B cell (primary cell): ENCODE results near the gene HOXD12.

Source experiments
- EZH2 ChIP-seq: IDR thresholded peaks from 2 replicates; pipeline ENCODE4 v1.6.1; 2012; ENCODE audit warnings: borderline replicate concordance, low read depth, mild to moderate bottlenecking, moderate library complexity, low read length; ENCODE audit not compliant: insufficient read depth, poor library complexity, severe bottlenecking
- TF ChIP-seq, protein P1 (sequence below): fragments of 200-600 bp; IDR thresholded peaks from one replicate; pipeline ENCODE4 v1.8.0; 2022; ENCODE audit warnings: antibody characterized with exemption, mild to moderate bottlenecking

DNA sequence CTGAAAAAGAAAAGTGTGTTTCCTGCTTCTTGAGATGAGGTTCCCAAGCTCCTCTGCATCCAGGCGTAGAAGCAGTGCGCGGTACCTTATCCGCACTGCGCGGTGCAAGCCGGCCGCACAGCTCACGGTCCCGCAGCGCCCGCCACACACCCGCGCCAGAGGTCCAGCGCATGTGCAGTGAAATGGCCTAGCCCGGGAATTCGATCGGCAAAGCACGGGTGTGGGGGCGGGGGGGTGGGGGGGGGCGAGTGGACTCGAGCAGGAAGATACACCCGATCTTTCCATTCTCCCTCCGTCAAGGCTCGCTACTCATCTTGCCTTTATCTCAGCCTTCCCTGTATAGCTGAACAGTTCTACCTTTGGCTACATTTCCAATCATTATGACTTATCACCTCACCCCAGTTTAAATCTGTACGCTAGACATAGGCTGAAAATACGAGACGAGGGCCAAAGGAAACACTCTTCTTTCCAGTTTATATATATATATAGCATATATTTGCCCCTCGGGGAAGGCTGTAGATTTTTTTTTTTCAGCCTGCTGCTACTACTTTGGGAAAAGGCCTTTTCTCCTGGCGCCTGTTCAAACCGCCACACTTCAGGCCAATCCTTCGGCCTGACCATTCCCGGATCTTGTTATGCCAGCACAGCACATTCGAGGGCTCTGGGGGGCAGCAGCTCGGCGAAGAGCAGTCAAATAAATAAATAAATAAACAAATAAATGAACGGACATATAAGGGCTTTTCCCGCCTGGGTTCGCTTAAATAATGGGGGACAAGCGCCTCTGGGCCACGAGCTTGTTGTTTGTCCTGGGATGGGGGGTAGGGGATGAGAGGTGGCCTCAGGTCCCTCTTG, 40.3 kb downstream of the HOXD12 start:
- TF ChIP-seq, protein P1, sequence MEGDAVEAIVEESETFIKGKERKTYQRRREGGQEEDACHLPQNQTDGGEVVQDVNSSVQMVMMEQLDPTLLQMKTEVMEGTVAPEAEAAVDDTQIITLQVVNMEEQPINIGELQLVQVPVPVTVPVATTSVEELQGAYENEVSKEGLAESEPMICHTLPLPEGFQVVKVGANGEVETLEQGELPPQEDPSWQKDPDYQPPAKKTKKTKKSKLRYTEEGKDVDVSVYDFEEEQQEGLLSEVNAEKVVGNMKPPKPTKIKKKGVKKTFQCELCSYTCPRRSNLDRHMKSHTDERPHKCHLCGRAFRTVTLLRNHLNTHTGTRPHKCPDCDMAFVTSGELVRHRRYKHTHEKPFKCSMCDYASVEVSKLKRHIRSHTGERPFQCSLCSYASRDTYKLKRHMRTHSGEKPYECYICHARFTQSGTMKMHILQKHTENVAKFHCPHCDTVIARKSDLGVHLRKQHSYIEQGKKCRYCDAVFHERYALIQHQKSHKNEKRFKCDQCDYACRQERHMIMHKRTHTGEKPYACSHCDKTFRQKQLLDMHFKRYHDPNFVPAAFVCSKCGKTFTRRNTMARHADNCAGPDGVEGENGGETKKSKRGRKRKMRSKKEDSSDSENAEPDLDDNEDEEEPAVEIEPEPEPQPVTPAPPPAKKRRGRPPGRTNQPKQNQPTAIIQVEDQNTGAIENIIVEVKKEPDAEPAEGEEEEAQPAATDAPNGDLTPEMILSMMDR: no peak
- peak; percentile 16 for TF ChIP-seq EZH2
